GM19438 (cell line): Measurements from ENCODE around the gene XYLB.
"Not testable (repeated sequence)": the region's sequence is repeated elsewhere in the genome, so short reads cannot be mapped to it uniquely, and the experiment has no call there.

Experiments
- ATAC-seq: cut with Tn5 transposase; IDR thresholded peaks from one replicate; pipeline ENCODE4 v1.9.1; 2021; ENCODE audit warnings: low read depth; ENCODE audit not compliant: unreplicated experiment

XYLB gene

DNA sequence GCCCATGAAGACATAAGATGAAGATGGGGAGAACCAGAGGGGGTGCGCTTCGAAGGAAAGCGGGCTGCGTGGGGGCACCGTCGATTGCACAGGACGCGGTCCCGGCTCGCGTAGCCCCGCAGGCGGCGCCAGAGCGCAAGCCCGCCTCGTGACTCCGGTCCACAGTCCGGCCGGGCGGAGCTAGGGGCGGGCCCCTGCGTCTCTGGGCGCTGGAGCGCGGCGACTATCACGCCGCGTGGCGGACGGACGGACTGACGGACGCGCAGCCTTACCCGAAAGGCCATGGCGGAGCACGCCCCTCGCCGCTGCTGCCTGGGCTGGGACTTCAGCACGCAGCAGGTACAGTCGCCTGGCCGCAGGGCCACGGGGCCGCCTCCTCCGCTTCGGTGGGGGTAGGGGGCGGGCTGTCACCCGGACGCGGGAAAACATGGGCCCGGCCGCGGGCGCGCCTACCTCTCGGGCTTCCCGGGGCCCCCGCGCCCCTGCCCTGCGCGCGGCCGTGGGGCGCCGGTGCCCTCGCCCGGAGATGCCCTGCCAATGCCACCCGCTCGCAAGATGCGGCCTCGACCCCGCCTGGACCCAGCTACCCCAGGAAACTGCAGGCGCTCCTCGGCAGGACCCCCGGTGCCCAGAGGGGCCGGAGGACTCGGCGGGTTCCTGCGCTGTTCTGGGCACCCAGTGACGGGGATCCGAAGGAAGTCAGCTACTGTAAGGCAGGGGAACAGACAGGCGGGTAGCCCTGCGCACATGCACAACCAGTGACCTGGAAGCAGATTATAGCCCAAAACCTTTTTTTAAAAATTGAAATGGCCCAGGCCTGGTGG is at the start of gene XYLB:
XYLB (plus strand) TSS at position 199 of the 824 bp plus-strand sequence; CDS start at position 283, 84 bp downstream.
- ATAC-seq = peak; percentile 99

DNA sequence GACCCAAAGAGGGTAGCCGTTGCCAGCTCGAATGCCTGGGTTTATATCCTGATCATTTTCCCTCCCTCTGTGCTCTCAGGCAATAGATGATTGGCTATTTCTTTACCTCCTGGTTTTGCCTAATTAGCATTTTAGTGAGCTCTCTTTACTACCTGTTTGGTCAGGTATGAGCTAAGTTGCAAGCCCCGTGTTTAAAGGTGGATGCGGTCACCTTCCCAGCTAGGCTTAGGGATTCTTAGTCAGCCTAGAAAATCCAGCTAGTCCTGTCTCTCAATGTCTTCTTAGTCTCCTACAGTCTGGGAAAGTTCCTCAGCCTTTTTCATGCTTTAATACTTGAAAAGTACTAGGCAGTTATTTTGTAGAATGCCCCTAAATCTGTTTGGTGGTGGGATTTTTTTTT is 49.5 kb upstream of the XYLB start:
- not testable (repeated sequence) for ATAC-seq

DNA sequence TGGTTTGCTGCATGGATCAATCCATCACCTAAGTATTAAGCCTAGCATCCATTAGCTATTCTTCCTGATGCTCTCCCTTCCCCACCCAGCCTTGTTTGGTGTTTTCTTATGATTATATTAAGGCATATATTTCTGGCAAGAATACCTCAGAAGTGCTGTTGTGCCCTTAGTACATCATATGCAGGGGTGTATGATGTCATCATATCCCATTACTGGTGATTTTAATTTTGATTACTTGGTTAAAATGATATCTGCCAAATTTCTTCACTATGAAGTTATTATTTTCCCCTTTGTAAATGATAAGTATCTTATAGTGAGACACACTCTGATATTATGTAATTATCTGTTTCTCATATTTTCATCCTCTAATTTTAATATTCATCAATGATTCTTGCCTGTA is 49.0 kb upstream of the XYLB start:
- no peak for ATAC-seq

- no peak for ATAC-seq
These were observed 48.5 kb upstream of the XYLB start for GRCh38 chr3:38297947-38298711.

- ATAC-seq = no peak
These were observed 39.6 kb upstream of the XYLB start for GRCh38 chr3:38306941-38307340.

DNA sequence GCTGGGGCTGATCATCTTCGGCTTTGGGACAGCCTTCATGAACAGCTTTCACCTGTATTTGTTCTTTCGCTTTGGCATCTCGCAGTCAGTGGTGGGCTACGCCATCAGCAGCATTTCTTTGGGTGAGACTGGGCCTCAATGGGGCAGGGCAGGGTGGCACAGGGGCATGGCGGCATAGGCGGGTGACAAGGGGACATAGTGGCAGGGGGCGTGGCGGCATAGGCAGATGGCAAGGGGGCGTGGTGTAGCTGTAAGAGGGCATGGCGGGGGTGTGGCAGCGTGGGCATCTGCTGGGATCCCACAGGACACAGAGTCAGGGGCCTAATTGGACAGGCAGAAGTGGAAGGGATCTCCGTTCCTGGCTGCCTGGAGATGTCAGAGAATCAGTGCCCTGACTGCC is 39.0 kb upstream of the XYLB start:
- no peak for ATAC-seq

DNA sequence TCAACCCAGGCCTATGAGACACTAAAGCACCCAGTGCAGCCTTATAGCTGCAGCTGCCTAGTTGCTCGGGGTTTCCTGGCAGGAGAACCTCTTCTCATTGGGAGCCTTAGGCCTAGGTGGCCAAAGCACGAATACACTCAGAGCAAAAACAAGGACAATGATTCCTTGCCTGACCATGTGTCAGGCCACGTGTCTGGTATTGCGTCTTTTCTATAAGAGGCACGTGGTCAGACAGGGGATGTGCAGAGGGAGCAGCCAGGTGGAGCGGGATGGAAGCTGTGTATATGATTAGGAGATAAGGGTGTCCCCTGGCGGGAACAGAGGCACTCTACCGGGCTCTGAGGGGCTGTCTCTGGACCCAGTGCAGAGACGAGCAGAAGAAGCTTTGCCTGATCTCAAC is 38.1 kb upstream of the XYLB start:
- ATAC-seq = no peak

DNA sequence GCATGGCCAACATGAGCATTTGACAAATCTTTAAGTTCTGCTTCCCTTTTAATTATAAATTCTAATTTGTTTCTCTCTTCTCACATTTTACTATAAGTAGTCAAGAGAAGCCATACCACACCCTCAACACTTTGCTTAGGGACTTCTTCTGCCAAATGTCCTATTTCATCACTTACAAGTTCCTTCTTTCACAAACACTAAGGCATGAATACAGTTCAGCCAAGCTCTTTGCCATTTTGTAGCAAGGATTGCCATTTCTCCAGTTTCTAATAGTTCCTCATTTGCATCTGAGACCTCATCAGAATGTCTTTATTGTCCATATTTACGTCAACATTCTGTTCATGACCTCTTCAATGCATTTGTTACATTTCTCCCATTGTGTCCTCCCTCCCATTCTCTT is 35.1 kb upstream of the XYLB start:
- no peak for ATAC-seq

DNA sequence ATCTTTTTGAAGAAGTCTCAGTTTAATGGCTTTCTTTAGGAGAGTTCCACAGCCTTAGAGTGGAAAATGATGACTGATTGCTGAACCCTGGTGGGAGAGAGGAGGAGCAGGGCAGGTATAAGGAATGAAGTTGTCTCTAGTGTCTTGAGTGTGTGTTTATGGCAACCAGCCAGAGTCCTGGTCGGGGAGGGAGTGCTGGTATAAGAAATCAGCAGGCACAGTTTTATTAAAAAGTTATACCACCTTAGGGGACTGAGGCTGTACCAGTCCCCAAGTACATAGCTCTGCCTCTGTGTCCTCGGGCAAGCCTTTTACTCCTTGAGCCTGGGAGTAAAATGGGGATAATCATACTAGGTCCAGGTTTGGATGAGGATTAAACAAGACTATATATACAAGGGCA is 34.6 kb upstream of the XYLB start:
- ATAC-seq = no peak

GRCh38 chr3:38312356-38312755 is 34.2 kb upstream of the XYLB start:
- no peak for ATAC-seq

DNA sequence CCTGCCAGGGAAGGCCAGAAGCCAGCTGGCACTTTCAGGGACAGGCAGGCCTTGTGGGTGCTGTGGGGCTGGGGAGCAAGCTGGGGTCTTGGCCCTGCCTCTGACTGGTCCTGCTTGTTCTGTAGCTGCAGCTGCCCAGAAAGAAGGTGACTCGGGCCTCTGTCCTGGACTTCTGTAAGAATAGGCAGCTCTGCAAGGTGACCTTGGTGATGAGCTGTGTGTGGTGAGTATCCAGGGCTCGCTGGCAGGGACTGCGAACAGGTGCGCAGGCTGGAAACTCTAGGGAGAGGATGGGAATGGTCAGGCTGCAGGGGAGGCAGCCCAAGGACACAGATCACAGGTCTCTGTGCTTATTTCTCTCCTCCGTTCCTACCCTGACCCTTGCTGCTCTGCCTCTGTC is 33.3 kb upstream of the XYLB start:
- no peak for ATAC-seq

DNA sequence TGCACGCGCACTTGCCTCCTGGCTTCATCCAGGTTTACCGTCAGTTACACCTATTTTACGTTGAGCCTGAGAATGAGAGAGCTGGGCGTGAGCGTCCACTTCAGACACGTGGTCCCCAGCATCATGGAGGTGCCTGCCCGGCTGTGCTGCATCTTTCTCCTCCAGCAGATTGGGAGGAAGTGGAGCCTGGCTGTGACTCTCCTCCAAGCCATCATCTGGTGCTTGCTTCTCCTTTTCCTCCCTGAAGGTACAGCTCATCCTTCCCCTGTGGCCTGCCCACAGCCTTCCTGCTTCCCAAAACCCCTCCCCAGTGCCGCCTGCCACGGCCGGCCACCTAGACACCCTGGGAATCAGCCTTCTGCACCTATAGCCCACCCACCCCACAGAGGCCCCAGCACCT is 32.9 kb upstream of the XYLB start:
- ATAC-seq = no peak

- no peak for ATAC-seq
These were observed 32.3 kb upstream of the XYLB start for GRCh38 chr3:38314112-38314763.

DNA sequence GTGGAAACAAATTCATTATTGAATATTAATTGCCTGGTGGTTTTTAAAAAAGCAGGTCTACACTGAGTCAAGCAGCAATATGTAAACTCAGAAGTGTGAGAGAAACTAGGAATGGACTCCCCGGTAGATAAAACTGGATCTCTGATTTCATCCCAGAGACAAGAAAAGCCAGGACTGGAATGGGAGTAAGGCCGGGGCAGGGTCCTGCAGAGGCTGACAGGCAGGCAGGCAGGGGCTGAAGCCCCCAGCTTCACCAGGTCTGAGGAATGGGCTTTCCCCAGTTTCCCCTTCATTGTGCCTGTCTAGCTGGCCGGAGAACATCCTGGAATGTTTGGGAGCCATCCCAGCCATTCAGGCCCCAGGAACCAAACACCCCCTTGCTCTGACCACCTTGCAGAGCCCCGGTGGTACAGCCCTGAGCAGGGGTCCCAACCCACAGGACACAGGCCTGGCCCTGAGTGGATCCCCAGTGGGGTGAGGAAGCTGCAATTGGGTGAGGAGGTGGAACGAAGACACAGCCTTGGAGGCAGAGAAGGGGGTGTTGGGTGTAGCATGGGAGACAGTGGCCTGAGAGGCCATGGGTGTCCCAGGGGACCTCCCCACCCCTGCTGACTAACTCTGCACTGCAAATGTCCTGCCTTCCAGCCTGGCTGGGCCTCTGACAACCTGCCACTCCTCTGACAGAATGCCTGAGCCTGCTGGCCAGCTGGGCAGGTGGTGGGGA is 31.7 kb upstream of the XYLB start:
- ATAC-seq = no peak

- ATAC-seq = no peak
These were observed 30.9 kb upstream of the XYLB start for GRCh38 chr3:38315488-38316230.

DNA sequence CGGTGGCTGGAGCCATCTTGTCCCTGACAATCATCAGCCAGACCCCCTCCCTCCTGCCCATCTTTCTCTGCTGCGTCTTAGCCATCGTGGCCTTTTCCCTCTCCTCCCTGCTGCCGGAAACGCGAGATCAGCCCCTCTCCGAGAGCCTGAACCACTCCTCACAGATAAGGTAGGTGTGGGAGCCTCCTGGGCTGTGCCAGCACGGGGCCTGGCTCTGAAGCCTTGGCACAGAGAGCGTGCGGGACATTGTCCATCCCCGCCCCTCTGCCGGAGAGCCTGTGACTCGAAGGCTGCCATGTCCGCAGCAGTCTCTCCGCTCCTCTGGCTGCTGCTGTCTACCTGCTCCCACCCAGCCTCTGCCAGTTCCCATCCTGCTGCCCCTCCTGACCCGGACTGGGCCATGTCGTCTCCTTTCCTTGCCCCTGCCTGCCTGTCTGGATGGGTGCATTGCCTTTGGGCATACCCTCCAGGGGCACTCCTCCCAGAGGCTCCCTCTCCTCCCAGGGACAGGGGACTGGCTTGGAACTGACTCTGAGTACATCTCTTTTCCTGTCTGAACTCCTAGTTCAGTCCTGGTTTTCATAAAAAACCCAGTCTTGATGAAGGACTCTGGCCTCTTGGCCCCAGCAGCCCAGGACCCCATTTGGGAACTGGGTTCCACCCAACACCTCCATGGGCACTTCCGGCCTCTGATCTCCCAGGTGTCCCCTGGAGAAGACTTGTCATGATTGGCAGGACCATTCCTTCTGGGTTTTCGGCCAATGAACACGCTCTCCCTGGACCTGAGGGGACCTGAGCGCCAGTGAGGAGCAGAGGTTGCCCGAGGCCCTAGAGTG is 30.0 kb upstream of the XYLB start:
- no peak for ATAC-seq

GRCh38 chr3:38317192-38317759 is 29.3 kb upstream of the XYLB start:
- ATAC-seq = no peak

- ATAC-seq = no peak
These were observed 27.6 kb upstream of the XYLB start for GRCh38 chr3:38318766-38319671.
